HepG2 (cell line): ENCODE data around the gene CCN2. TPM values are rescaled to one million over a fixed set of nuclear protein-coding genes. Genes with fewer than 3 reads are reported as not detected.
A peak's percentile ranks its signal among the peaks of the same experiment; 100 is the strongest.

Source experiments
- ARNT ChIP-seq: fragments of 450-650 bp; IDR thresholded peaks from 2 replicates; pipeline ENCODE4 v1.6.1; 2017
- CC2D1A ChIP-seq: sonication (generic); formaldehyde crosslinking; IDR thresholded peaks from 2 replicates; pipeline ENCODE4 v1.8.1; 2023; ENCODE audit warnings: mild to moderate bottlenecking, missing genetic modification reagents
- CENPX ChIP-seq: sonication (generic); formaldehyde crosslinking; IDR thresholded peaks from 2 replicates; pipeline ENCODE4 v1.9.0; 2021; ENCODE audit warnings: mild to moderate bottlenecking, missing genetic modification reagents, moderate library complexity
- DMAP1 ChIP-seq: IDR thresholded peaks from 2 replicates; pipeline ENCODE4 v1.6.1; 2016
- FOXA1 ChIP-seq, 2 experiments: fragments of 450-650 bp in 1 of 2; sonication (generic) in 1 of 2; formaldehyde crosslinking in 1 of 2; IDR thresholded peaks; 2 replicates each; pipeline versions ENCODE4 v1.4.0 to v1.6.1; 2016 to 2020; ENCODE audit warnings: missing genetic modification reagents in 1 of 2
- HMG20A ChIP-seq: IDR thresholded peaks from 2 replicates; pipeline ENCODE4 v1.6.1; 2016; ENCODE audit warnings: borderline replicate concordance
- HOXA3 ChIP-seq: sonication (generic); formaldehyde crosslinking; IDR thresholded peaks from 2 replicates; pipeline ENCODE4 v1.5.0; 2020; ENCODE audit warnings: missing genetic modification reagents
- HOXA7 ChIP-seq: sonication (generic); formaldehyde crosslinking; IDR thresholded peaks from 2 replicates; pipeline ENCODE4 v1.8.1; 2022; ENCODE audit warnings: mild to moderate bottlenecking, missing genetic modification reagents, moderate library complexity
- MED1 ChIP-seq: sonication (generic); formaldehyde crosslinking; IDR thresholded peaks from 2 replicates; pipeline ENCODE4 v1.4.0; 2020; ENCODE audit warnings: missing genetic modification reagents
- NCOR1 ChIP-seq: fragments of 200-600 bp; sonication (generic); IDR thresholded peaks from 2 replicates; pipeline ENCODE4 v1.7.0; 2017; ENCODE audit warnings: antibody characterized with exemption, low read length, borderline replicate concordance
- NR2F6 ChIP-seq, 2 experiments: IDR thresholded peaks; 2 replicates each; pipeline ENCODE4 v1.6.1; 2016; ENCODE audit warnings: antibody characterized with exemption in 1 of 2, mild to moderate bottlenecking in 1 of 2
- POGK ChIP-seq: sonication (generic); formaldehyde crosslinking; conservative IDR thresholded peaks from 2 replicates; pipeline ENCODE4 v1.8.0; 2022; ENCODE audit warnings: mild to moderate bottlenecking, moderate library complexity, missing genetic modification reagents
- SAP130 ChIP-seq: IDR thresholded peaks from 2 replicates; pipeline ENCODE4 v1.6.1; 2016; ENCODE audit warnings: low read depth
- SIX4 ChIP-seq: sonication (generic); formaldehyde crosslinking; IDR thresholded peaks from 2 replicates; pipeline ENCODE4 v1.4.0; 2020; ENCODE audit warnings: missing genetic modification reagents
- TAF1 ChIP-seq: sonication (generic); formaldehyde crosslinking; IDR thresholded peaks from 2 replicates; pipeline ENCODE4 v1.4.0; 2020; ENCODE audit warnings: missing genetic modification reagents
- TMF1 ChIP-seq: sonication (generic); formaldehyde crosslinking; IDR thresholded peaks from 2 replicates; pipeline ENCODE4 v1.8.1; 2022; ENCODE audit warnings: low read depth, missing genetic modification reagents
- ZC3H13 ChIP-seq: sonication (generic); formaldehyde crosslinking; IDR thresholded peaks from 2 replicates; pipeline ENCODE4 v1.8.1; 2023; ENCODE audit warnings: mild to moderate bottlenecking, missing genetic modification reagents, moderate library complexity
- ZFAT ChIP-seq: sonication (generic); formaldehyde crosslinking; conservative IDR thresholded peaks from 2 replicates; pipeline ENCODE4 v1.8.1; 2023; ENCODE audit warnings: missing genetic modification reagents, inconsistent platforms
- ZFY ChIP-seq: sonication (generic); formaldehyde crosslinking; IDR thresholded peaks from 2 replicates; pipeline ENCODE4 v1.4.0; 2020; ENCODE audit warnings: missing genetic modification reagents
- ZMYM4 ChIP-seq: sonication (generic); formaldehyde crosslinking; IDR thresholded peaks from 2 replicates; pipeline ENCODE4 v1.8.1; 2023; ENCODE audit warnings: mild to moderate bottlenecking, missing genetic modification reagents
- ZNF20 ChIP-seq: sonication (generic); formaldehyde crosslinking; IDR thresholded peaks from 2 replicates; pipeline ENCODE4 v1.4.0; 2020; ENCODE audit warnings: mild to moderate bottlenecking, moderate library complexity, missing genetic modification reagents
- ZNF7 ChIP-seq: IDR thresholded peaks from 2 replicates; pipeline ENCODE4 v1.6.1; 2016; ENCODE audit warnings: missing biosample characterization, missing genetic modification reagents
- ZNF737 ChIP-seq: sonication (generic); formaldehyde crosslinking; IDR thresholded peaks from 2 replicates; pipeline ENCODE4 v1.5.0; 2020; ENCODE audit warnings: missing genetic modification reagents, mild to moderate bottlenecking, borderline replicate concordance
- ZNF747 ChIP-seq: sonication (generic); formaldehyde crosslinking; IDR thresholded peaks from 2 replicates; pipeline ENCODE4 v1.8.1; 2023; ENCODE audit warnings: missing genetic modification reagents, mild to moderate bottlenecking, borderline replicate concordance
- ZNF841 ChIP-seq: sonication (generic); formaldehyde crosslinking; IDR thresholded peaks from 2 replicates; pipeline ENCODE4 v1.8.1; 2023; ENCODE audit warnings: missing genetic modification reagents, borderline replicate concordance
- ZSCAN12 ChIP-seq: sonication (generic); formaldehyde crosslinking; IDR thresholded peaks from 2 replicates; pipeline ENCODE4 v1.9.0; 2021; ENCODE audit warnings: mild to moderate bottlenecking, missing genetic modification reagents
- ZSCAN29 ChIP-seq: sonication (generic); formaldehyde crosslinking; conservative IDR thresholded peaks from 2 replicates; pipeline ENCODE4 v1.4.0; 2020; ENCODE audit warnings: mild to moderate bottlenecking, missing genetic modification reagents
- polyA plus RNA-seq, 8 experiments: library from polyadenylated mRNA; depleted of rRNA in 3 of 8; stranded (reverse) in 7 of 8; unstranded in 1 of 8; fragments of >200 nt; fragmentation: Illumina TruSeq in 4 of 8; extraction: Trizol in 4 of 8; gene quantifications; 2 replicates each; pipeline versions ENCODE4 v1.2.1 to v1.2.3, GENCODE V29; 2011 to 2016; ENCODE audit warnings: low read depth in 4 of 8, missing spikeins in 1 of 8, mixed read lengths in 1 of 8; ENCODE audit not compliant: insufficient read depth in 1 of 8
- total RNA-seq, 5 experiments: library from RNA; depleted of rRNA; stranded (reverse); fragments of >200 nt; fragmentation: Illumina TruSeq; extraction: Trizol; gene quantifications; 2 replicates each; pipeline ENCODE4 v1.2.3, GENCODE V29; 2016; ENCODE audit warnings: low read depth in 1 of 5
- TF ChIP-seq, protein P1 (sequence below): sonication (generic); formaldehyde crosslinking; IDR thresholded peaks from 2 replicates; pipeline ENCODE4 v1.4.0; 2020; ENCODE audit warnings: missing genetic modification reagents
- TF ChIP-seq, protein P2 (sequence below): sonication (generic); formaldehyde crosslinking; IDR thresholded peaks from 2 replicates; pipeline ENCODE4 v1.4.0; 2020; ENCODE audit warnings: mild to moderate bottlenecking, low read depth, missing genetic modification reagents
- TF ChIP-seq, protein P3 (sequence below): IDR thresholded peaks from 2 replicates; pipeline ENCODE4 v1.6.1; 2016

The CCN2 gene
- total and polyA plus RNA-seq, 2 of the 13 experiments (the other 11 are each of a cell fraction or from before 2014, with no cell fraction given), result 34.7 to 316 TPM

DNA sequence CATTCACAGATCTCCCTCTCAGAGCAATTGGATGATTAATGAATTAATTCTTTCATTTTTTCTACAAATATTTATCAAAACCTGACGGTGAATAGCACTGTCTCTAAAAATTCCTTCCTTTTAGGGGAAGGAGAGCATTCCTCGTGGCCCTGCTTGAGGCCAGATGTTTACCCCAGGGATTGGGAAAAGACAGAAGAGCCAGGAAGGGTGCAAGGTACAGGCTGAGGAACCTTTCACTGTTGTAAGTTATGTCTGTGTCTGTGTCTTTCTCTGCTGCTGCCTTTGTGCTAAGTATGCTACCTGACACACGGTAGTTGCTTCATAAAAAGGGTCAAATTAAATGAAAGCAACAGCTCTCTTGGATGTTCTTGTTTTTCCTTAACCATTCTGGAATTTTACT, 27.4 kb upstream of the CCN2 start (continued):
- TF ChIP-seq ZMYM4 (CRISPR knock-in tag) (peak; percentile 50; the same call in 1 of the 2 replicates), SIX4 (CRISPR knock-in tag) (no peak), NCOR1 (peak; percentile 48; the same call in 1 of the 2 replicates), TMF1 (CRISPR knock-in tag) (no peak), ZNF7 (CRISPR knock-in tag) (no peak), ZNF841 (no peak), HOXA3 (CRISPR knock-in tag) (peak; percentile 30; the same call in 1 of the 2 replicates), ZNF747 (no peak), POGK (CRISPR knock-in tag) (no peak), ZNF737 (no peak), ZFY (CRISPR knock-in tag) (no peak), TAF1 (CRISPR knock-in tag) (no peak), ZSCAN12 (CRISPR knock-in tag) (no peak), CC2D1A (CRISPR knock-in tag) (no peak), FOXA1 (IDR thresholded peaks at IDR 0.05) (no peak), FOXA1 (CRISPR knock-in tag; IDR thresholded peaks at IDR 0.05) (peak; percentile 75), ZSCAN29 (CRISPR knock-in tag) (no peak), ZFAT (CRISPR knock-in tag) (no peak), CENPX (CRISPR knock-in tag) (no peak), HOXA7 (CRISPR knock-in tag) (no peak), MED1 (CRISPR knock-in tag) (peak; percentile 77), HMG20A (CRISPR knock-in tag) (peak; percentile 72; the same call in 1 of the 2 replicates), ZC3H13 (CRISPR knock-in tag) (no peak), ZNF20 (CRISPR knock-in tag) (no peak), SAP130 (CRISPR knock-in tag) (peak; percentile 34; the same call in 1 of the 2 replicates), DMAP1 (peak; percentile 29; the same call in 1 of the 2 replicates), NR2F6 (IDR thresholded peaks at IDR 0.05) (0 out of 2 replicates have a peak, but pooled peaks have one; percentile 43), NR2F6 (CRISPR knock-in tag; IDR thresholded peaks at IDR 0.05) (peak; percentile 36), ARNT (no peak)
- TF ChIP-seq, protein P1, sequence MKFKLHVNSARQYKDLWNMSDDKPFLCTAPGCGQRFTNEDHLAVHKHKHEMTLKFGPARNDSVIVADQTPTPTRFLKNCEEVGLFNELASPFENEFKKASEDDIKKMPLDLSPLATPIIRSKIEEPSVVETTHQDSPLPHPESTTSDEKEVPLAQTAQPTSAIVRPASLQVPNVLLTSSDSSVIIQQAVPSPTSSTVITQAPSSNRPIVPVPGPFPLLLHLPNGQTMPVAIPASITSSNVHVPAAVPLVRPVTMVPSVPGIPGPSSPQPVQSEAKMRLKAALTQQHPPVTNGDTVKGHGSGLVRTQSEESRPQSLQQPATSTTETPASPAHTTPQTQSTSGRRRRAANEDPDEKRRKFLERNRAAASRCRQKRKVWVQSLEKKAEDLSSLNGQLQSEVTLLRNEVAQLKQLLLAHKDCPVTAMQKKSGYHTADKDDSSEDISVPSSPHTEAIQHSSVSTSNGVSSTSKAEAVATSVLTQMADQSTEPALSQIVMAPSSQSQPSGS, result peak; percentile 13; the same call in 1 of the 2 replicates
- TF ChIP-seq, protein P2, sequence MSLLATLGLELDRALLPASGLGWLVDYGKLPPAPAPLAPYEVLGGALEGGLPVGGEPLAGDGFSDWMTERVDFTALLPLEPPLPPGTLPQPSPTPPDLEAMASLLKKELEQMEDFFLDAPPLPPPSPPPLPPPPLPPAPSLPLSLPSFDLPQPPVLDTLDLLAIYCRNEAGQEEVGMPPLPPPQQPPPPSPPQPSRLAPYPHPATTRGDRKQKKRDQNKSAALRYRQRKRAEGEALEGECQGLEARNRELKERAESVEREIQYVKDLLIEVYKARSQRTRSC, result no peak
- TF ChIP-seq, protein P3, sequence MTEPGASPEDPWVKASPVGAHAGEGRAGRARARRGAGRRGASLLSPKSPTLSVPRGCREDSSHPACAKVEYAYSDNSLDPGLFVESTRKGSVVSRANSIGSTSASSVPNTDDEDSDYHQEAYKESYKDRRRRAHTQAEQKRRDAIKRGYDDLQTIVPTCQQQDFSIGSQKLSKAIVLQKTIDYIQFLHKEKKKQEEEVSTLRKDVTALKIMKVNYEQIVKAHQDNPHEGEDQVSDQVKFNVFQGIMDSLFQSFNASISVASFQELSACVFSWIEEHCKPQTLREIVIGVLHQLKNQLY (CRISPR knock-in tag), result peak; percentile 39; the same call in 1 of the 2 replicates
